ENCODE measurements around the gene CARS1. TPM values are rescaled to one million over a fixed set of nuclear protein-coding genes. Genes with fewer than 3 reads are reported as not detected.
A peak's percentile ranks its signal among the peaks of the same experiment; 100 is the strongest.

Gene CARS1
- total and polyA plus RNA-seq, 2 of the 8 experiments (the other 6 are each of a cell fraction or from before 2014, with no cell fraction given) = 44.1 to 100 TPM

DNA sequence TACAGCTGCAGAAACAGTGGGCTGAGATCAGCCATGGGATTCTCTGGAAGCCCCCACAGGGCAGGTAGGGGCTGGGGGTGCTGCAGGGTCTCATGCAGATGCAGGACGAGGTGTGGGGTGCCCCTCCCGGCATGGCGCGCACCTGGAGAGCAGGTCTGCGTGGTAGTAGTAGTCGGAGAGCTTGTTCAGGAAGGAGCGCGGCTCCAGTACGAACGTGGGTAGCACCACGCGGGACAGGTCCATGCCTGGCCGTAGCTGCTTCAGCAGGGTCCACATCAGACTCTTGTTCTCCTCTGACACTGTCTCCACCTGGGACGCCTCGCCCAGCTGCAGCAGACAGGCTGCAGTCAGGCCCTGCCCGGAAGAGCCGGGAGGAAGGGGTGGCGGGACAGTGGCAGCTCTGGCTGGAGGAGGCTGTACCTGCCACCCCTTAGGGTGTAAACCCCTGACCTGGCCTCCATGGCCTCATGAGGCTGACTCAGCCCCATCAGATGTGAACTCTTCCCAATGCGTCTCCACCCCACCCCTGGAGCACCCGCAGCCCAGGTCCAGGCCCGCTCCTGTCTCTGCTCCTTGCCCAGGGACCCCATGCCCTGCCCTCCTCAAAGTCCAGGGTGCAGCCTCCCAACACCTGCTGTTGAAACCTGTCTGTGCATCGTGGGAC is 47.0 kb upstream of the CARS1 start:
- no peak for DNase-seq (ENCODE audit: low read depth in 1 of 2, low spot score in 2 of 2)
- CTCF ChIA-PET (ENCODE audit: partially characterized antibody) = interaction anchor here (0.6 to 1.6 kb wide), 9 partner anchors 9 to 131 kb away, joined by 3 to 4 read pairs (median 3); no protein-coding TSS in a partner anchor
- TF ChIP-seq POU5F1 (IDR thresholded peaks at IDR 0.05; ENCODE audit: low read depth, low read length) = no peak
- no peak for TF ChIP-seq CREB1 (IDR thresholded peaks at IDR 0.05)
- TF ChIP-seq GTF2F1 (IDR thresholded peaks at IDR 0.05; ENCODE audit: borderline replicate concordance, low read depth, low read length) = no peak
- TF ChIP-seq RAD21 (IDR thresholded peaks at IDR 0.05 in 1 of 2, conservative IDR thresholded peaks at IDR 0.05 in 1 of 2; ENCODE audit: low read depth in 2 of 2, low read length in 2 of 2) = no peak
- TF ChIP-seq KDM1A (IDR thresholded peaks at IDR 0.05; ENCODE audit: borderline replicate concordance, low read length) = no peak
- TF ChIP-seq CEBPB (IDR thresholded peaks at IDR 0.05; ENCODE audit: low read depth, low read length) = no peak
- TF ChIP-seq SP4 (IDR thresholded peaks at IDR 0.05; ENCODE audit: low read length) = no peak
- no peak for TF ChIP-seq RFX5 (IDR thresholded peaks at IDR 0.05; ENCODE audit: borderline replicate concordance, low read depth, low read length)
- TF ChIP-seq TAF7 (optimal IDR thresholded peaks at IDR 0.05; ENCODE audit: borderline replicate concordance, low read depth, low read length) = no peak
- TF ChIP-seq YY1 (IDR thresholded peaks at IDR 0.05; ENCODE audit: low read depth, low read length) = no peak
- no peak for TF ChIP-seq SUZ12 (IDR thresholded peaks at IDR 0.05; ENCODE audit: low read length)
- no peak for TF ChIP-seq NANOG (IDR thresholded peaks at IDR 0.05; ENCODE audit: insufficient read depth, low read depth, low read length, poor library complexity, severe bottlenecking)

More for the DNA sequence above, 47.0 kb upstream of the CARS1 start:
- Histone ChIP-seq H3K9me3 (ENCODE audit: insufficient read depth in 2 of 2, low read depth in 1 of 2, low read length in 1 of 2) (no peaks in the 10 kb centered on the region), H2BK20ac (ENCODE audit: low read length) (no peak overlapping the region), H2AK5ac (ENCODE audit: low read depth, low read length) (no peak overlapping the region), H3K27me3 (replicated peaks in 1 of 4; ENCODE audit: control insufficient read depth in 3 of 4, extremely low read depth in 1 of 4, insufficient read depth in 3 of 4, low read length in 3 of 4) (no peaks in the 10 kb centered on the region; a peak in 2 of 7 replicates), H3K23me2 (ENCODE audit: low read depth, low read length) (no peaks in the 10 kb centered on the region), H3K4ac (replicated peaks; ENCODE audit: insufficient read length, low read depth, low read length) (no peak overlapping the region), H4K91ac (replicated peaks; ENCODE audit: insufficient read length, low read length) (no peak overlapping the region), H3K36me3 (ENCODE audit: control insufficient read depth in 2 of 4, insufficient read depth in 4 of 4, low read length in 3 of 4) (no peaks in the 10 kb centered on the region), H3K4me1 (replicated peaks in 1 of 4; ENCODE audit: control insufficient read depth in 3 of 4, insufficient read depth in 4 of 4, low read length in 3 of 4) (peaks cover 0 to 10% (median 3%) of the 10 kb centered on the region in 4 experiments; a peak in 5 of 7 replicates), H2AFZ (ENCODE audit: low read length) (no peak overlapping the region), H3K27ac (ENCODE audit: low read depth, low read length) (no peak overlapping the region), H3K9ac (replicated peaks in 1 of 4; ENCODE audit: extremely low read depth in 1 of 4, low read depth in 3 of 4, low read length in 3 of 4) (no peak overlapping the region), H2BK15ac (ENCODE audit: low read length) (no peak overlapping the region), H3K79me1 (ENCODE audit: low read depth, low read length) (no peaks in the 10 kb centered on the region), H4K8ac (ENCODE audit: extremely low read depth, insufficient read depth, low read length) (peak overlapping the region; percentile 42; the same call in 1 of the 2 replicates), H3K56ac (replicated peaks; ENCODE audit: insufficient read length, low read depth, low read length) (no peak overlapping the region), H3K4me3 (ENCODE audit: extremely low read depth in 1 of 4, insufficient read depth in 2 of 4, low read depth in 3 of 4, low read length in 4 of 4) (no peak overlapping the region), H3K4me2 (ENCODE audit: insufficient read depth in 1 of 2, low read depth in 2 of 2, low read length in 2 of 2) (no peak overlapping the region), H3K79me2 (ENCODE audit: control insufficient read depth in 1 of 2, insufficient read depth in 2 of 2, low read length in 2 of 2) (no peaks in the 10 kb centered on the region), H4K20me1 (replicated peaks in 1 of 2; ENCODE audit: control insufficient read depth in 1 of 2, insufficient read depth in 2 of 2, low read length in 2 of 2) (peaks cover 0 to 4% of the 10 kb centered on the region in 2 experiments), H3K23ac (ENCODE audit: insufficient read length) (no peak overlapping the region), H4K5ac (ENCODE audit: insufficient read length, low read depth, low read length) (no peak overlapping the region), H2BK5ac (ENCODE audit: low read depth, low read length) (no peak overlapping the region), H2BK120ac (replicated peaks; ENCODE audit: low read depth, low read length) (no peak overlapping the region), H3K18ac (ENCODE audit: extremely low read depth, low read length) (no peak overlapping the region), H3K14ac (ENCODE audit: insufficient read length) (no peak overlapping the region), H2BK12ac (ENCODE audit: low read depth, low read length) (no peak overlapping the region)
- POLR2A ChIA-PET (ENCODE audit: partially characterized antibody) = interaction anchor here (1.0 kb wide), 1 partner anchor 36 kb away, joined by 6 read pairs; no protein-coding TSS in a partner anchor
- 92% methylated on average over 22 of the region's 22 CpGs; no CpG with 5 or more reads in 1 of the 2 experiments for WGBS, 2 experiments (ENCODE audit: extremely low coverage in 1 of 2, insufficient coverage in 1 of 2, insufficient read length in 1 of 2, insufficient replicate concordance in 2 of 2, low coverage in 1 of 2, low lambda C conversion rate in 2 of 2, missing lambda C conversion rate in 1 of 2)
- FAIRE-seq = no peak
